Endodermal cell (in vitro differentiated cells): Measurements from ENCODE around the gene LRRC75B. TPM values are rescaled to one million over a fixed set of nuclear protein-coding genes. Genes with fewer than 3 reads are reported as not detected.

Experiments used
- DNase-seq: peaks from one replicate; pipeline ENCODE4 v3.0.0-alpha.2; 2017
- H3K27ac ChIP-seq: 2 replicates; pipeline ENCODE4 v1.5.1; 2013; ENCODE audit warnings: mild to moderate bottlenecking, low read depth, low read length, moderate library complexity
- H3K27me3 ChIP-seq: 2 replicates; pipeline ENCODE4 v1.6.1; 2013; ENCODE audit warnings: mild to moderate bottlenecking, low read length, moderate library complexity; ENCODE audit not compliant: insufficient read depth, control insufficient read depth, poor library complexity, severe bottlenecking
- H3K36me3 ChIP-seq: 2 replicates; pipeline ENCODE4 v1.7.0; 2013; ENCODE audit warnings: mild to moderate bottlenecking, low read length, moderate library complexity; ENCODE audit not compliant: control insufficient read depth, insufficient read depth
- H3K4me1 ChIP-seq: one replicate; pipeline ENCODE4 v1.7.0; 2013; ENCODE audit warnings: low read length; ENCODE audit not compliant: control insufficient read depth, insufficient read depth
- H3K4me3 ChIP-seq: 2 replicates; pipeline ENCODE4 v1.5.1; 2013; ENCODE audit warnings: mild to moderate bottlenecking, low read length, moderate library complexity
- H3K9ac ChIP-seq: 2 replicates; pipeline ENCODE4 v1.6.1; 2013; ENCODE audit warnings: mild to moderate bottlenecking, low read length, moderate library complexity; ENCODE audit not compliant: poor library complexity, severe bottlenecking; ENCODE audit errors: extremely low read depth
- H3K9me3 ChIP-seq: 2 replicates; pipeline ENCODE4 v1.6.1; 2013; ENCODE audit warnings: mild to moderate bottlenecking, low read length, moderate library complexity; ENCODE audit not compliant: control insufficient read depth
- H3K27ac Mint-ChIP-seq: 2 replicates; pipeline ENCODE4 v1.8.0; 2020; ENCODE audit warnings: mixed read lengths
- H3K27me3 Mint-ChIP-seq: 2 replicates; pipeline ENCODE4 v1.8.0; 2021; ENCODE audit warnings: mild to moderate bottlenecking, mixed read lengths; ENCODE audit not compliant: insufficient read depth
- H3K36me3 Mint-ChIP-seq: 2 replicates; pipeline ENCODE4 v1.8.0; 2020; ENCODE audit warnings: low read depth, mixed read lengths
- H3K4me1 Mint-ChIP-seq: 2 replicates; pipeline ENCODE4 v1.8.0; 2020; ENCODE audit warnings: mixed read lengths
- H3K4me3 Mint-ChIP-seq: 2 replicates; pipeline ENCODE4 v1.8.0; 2020; ENCODE audit warnings: mild to moderate bottlenecking, moderate library complexity, mixed read lengths
- H3K9me3 Mint-ChIP-seq: 2 replicates; pipeline ENCODE4 v1.8.0; 2020; ENCODE audit warnings: mild to moderate bottlenecking, mixed read lengths
- WGBS, 2 experiments: methylation state at CpG; one replicate each; pipeline versions ENCODE4 v1.1.5 to v1.1.7; 2013; ENCODE audit warnings: missing lambda C conversion rate in 2 of 2, mixed read lengths in 1 of 2; ENCODE audit not compliant: insufficient coverage in 1 of 2, insufficient read length in 1 of 2; 5-methylcytosine and 5-hydroxymethylcytosine counted together
- total RNA-seq, 2 donors: library from RNA; stranded (reverse); fragmentation: NEBNext Ultra II Directional in 1 of 2; extraction: Animal tissue kit (Norgen Biotek cat#: 25700) in 1 of 2; gene quantifications; 2 replicates in 1 of 2; 3 replicates in 1 of 2; pipeline ENCODE4 v1.2.1, GENCODE V29; 2021
- TF ChIP-seq, protein P1 (sequence below): fragments of 200-600 bp; sonication (generic); conservative IDR thresholded peaks from 2 replicates; pipeline ENCODE4 v1.5.0; 2021; ENCODE audit warnings: antibody characterized with exemption, mild to moderate bottlenecking

The LRRC75B gene
- total RNA-seq, 2 donors from 2014 or later, result 27.4 to 31.2 TPM

DNA sequence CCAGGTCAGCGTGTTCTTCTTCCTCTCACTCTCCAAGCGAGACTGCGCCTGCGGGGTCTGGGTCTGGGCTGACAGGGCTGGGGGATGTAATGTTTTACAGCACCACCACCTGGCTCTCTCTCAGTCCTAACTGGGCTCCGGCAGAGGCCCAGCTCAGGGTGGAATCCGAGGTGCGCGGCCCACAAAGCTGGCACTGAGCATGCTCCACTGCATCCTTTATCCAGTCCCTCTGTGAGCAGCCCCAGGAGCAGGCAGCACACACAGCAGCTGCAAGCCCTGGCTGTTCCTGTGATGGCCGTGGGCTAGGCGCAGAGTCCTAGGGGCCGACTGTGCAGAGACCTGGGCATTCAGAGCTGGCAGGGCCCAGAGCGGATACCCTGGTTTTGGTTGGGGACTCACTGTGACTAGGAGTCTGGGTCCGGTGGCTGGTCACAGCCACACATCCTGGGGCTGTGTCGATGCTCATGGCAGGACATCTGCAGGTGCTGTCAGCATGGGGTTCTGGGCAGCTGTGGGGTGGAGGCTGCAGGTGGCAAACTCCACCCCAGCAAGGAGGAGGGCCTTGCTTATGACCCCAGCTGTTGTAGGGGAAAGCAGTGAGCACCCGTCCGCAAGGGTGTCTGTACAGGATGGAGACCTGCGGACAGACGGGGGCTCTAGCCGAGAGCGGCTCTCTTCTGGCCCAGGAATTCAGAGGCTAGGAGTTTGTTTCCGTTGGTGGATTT is 4.0 kb downstream of the LRRC75B start:
- WGBS, 2 experiments, result 93% methylated on average over 10 to 21 of the region's 21 CpGs
- H3K4me1 Mint-ChIP-seq, result no peaks in the 10 kb centered on the region
- no peak for DNase-seq
- H3K9me3 ChIP-seq, result no peaks in the 10 kb centered on the region
- H3K9ac ChIP-seq, result no peak overlapping the region
- H3K4me1 ChIP-seq, result no peaks in the 10 kb centered on the region
- no peaks in the 10 kb centered on the region for H3K9me3 Mint-ChIP-seq
- H3K36me3 ChIP-seq, result no peaks in the 10 kb centered on the region
- H3K4me3 ChIP-seq, result no peak overlapping the region
- no peak overlapping the region for H3K27ac Mint-ChIP-seq
- TF ChIP-seq, protein P1, sequence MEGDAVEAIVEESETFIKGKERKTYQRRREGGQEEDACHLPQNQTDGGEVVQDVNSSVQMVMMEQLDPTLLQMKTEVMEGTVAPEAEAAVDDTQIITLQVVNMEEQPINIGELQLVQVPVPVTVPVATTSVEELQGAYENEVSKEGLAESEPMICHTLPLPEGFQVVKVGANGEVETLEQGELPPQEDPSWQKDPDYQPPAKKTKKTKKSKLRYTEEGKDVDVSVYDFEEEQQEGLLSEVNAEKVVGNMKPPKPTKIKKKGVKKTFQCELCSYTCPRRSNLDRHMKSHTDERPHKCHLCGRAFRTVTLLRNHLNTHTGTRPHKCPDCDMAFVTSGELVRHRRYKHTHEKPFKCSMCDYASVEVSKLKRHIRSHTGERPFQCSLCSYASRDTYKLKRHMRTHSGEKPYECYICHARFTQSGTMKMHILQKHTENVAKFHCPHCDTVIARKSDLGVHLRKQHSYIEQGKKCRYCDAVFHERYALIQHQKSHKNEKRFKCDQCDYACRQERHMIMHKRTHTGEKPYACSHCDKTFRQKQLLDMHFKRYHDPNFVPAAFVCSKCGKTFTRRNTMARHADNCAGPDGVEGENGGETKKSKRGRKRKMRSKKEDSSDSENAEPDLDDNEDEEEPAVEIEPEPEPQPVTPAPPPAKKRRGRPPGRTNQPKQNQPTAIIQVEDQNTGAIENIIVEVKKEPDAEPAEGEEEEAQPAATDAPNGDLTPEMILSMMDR, result no peak
- H3K27me3 ChIP-seq, result no peaks in the 10 kb centered on the region
- H3K4me3 Mint-ChIP-seq, result no peak overlapping the region
- no peak overlapping the region for H3K27ac ChIP-seq
- H3K36me3 Mint-ChIP-seq, result no peaks in the 10 kb centered on the region
- no peaks in the 10 kb centered on the region for H3K27me3 Mint-ChIP-seq

DNA sequence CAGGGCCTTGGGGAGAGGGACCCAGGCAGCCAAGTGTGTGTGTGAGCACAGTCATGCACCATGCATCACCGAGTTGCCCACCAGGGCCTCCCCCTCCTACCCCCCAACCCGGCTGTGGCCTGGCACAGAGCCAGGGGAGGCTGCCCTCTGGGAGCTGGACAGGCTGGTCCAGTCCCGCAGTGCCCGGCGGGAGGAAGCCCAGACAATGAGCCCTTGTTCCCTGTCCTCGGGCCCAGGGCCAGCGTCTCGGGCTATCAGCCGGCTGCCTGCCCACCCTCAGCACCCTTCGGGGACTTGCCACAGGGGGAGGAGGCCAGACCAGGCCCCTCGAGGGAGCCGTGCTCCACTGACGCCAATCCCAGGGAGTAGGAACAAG is 4.5 kb downstream of the LRRC75B start:
- no peaks in the 10 kb centered on the region for H3K4me1 ChIP-seq
- no peak overlapping the region for H3K27ac ChIP-seq
- H3K4me3 Mint-ChIP-seq, result no peak overlapping the region
- no peaks in the 10 kb centered on the region for H3K27me3 Mint-ChIP-seq
- no peak overlapping the region for H3K27ac Mint-ChIP-seq
- H3K4me1 Mint-ChIP-seq, result no peaks in the 10 kb centered on the region
- H3K36me3 Mint-ChIP-seq, result no peaks in the 10 kb centered on the region
- no peaks in the 10 kb centered on the region for H3K9me3 Mint-ChIP-seq
- no peak overlapping the region for H3K4me3 ChIP-seq
- no peak for DNase-seq
- H3K9ac ChIP-seq, result no peak overlapping the region
- no peaks in the 10 kb centered on the region for H3K36me3 ChIP-seq
- no peaks in the 10 kb centered on the region for H3K27me3 ChIP-seq
- WGBS, 2 experiments, result 84 to 93% methylated on average over 9 to 13 of the region's 13 CpGs
- TF ChIP-seq, protein P1, result no peak
- H3K9me3 ChIP-seq, result no peaks in the 10 kb centered on the region

DNA sequence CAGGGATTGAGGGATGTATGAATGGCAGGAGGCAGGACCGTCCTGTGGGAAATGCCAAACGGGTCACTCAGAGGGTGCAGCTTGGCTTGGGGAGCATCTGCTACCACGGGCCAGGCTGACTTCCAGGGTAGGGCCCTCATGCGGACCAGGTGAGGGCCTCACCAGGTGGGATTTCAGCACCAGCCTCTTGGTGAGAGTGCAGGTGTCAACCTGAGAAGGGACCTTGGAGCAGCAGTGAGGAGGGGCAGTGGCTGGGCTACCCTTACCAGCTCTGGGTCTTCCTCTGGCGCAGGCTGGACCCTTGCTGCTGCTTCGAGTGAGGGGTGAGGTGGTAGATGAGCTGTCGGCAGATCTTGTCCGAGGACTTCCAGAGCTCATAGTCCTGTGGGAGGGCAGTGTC is 4.9 kb downstream of the LRRC75B start:
- Histone ChIP-seq H3K27me3 (no peaks in the 10 kb centered on the region), H3K9ac (no peak overlapping the region), H3K4me1 (no peaks in the 10 kb centered on the region), H3K4me3 (no peak overlapping the region), H3K9me3 (no peaks in the 10 kb centered on the region), H3K27ac (no peak overlapping the region), H3K36me3 (no peaks in the 10 kb centered on the region)
- TF ChIP-seq, protein P1, result no peak
- 93 to 95% methylated on average over 6 to 8 of the region's 8 CpGs for WGBS, 2 experiments
- DNase-seq, result no peak
- H3K27me3 Mint-ChIP-seq, result no peaks in the 10 kb centered on the region
- H3K9me3 Mint-ChIP-seq, result no peaks in the 10 kb centered on the region
- H3K4me3 Mint-ChIP-seq, result no peak overlapping the region
- no peak overlapping the region for H3K27ac Mint-ChIP-seq
- H3K36me3 Mint-ChIP-seq, result no peaks in the 10 kb centered on the region
- H3K4me1 Mint-ChIP-seq, result no peaks in the 10 kb centered on the region
